Natural killer cell (primary cell): Measurements from ENCODE around the gene ZNF70. TPM values are rescaled to one million over a fixed set of nuclear protein-coding genes. Genes with fewer than 3 reads are reported as not detected.
A peak's percentile ranks its signal among the peaks of the same experiment; 100 is the strongest.

Experiments used
- ATAC-seq, 3 donors: fragments of 150-1000 bp in 2 of 3; fragments of 200-7000 bp in 1 of 3; cut with Tn5 transposase; 1 replicate in 1 of 3; 2 replicates in 2 of 3; pipeline ENCODE4 v1.10.0; 2021; ENCODE audit warnings: mild to moderate bottlenecking in 2 of 3, moderate library complexity in 2 of 3
- DNase-seq, 2 donors: peaks; one replicate each; pipeline versions ENCODE4 v3.0.0 to v3.0.0-alpha.2; 2013 to 2021; ENCODE audit warnings: mixed read lengths in 1 of 2
- H3K27ac ChIP-seq: one replicate; pipeline ENCODE4 v1.5.1; 2013; ENCODE audit warnings: mild to moderate bottlenecking, low read length
- H3K27me3 ChIP-seq: one replicate; pipeline ENCODE4 v1.6.1; 2013; ENCODE audit warnings: low read length; ENCODE audit not compliant: control insufficient read depth, insufficient read depth
- H3K36me3 ChIP-seq: one replicate; pipeline ENCODE4 v1.6.1; 2013; ENCODE audit warnings: low read length; ENCODE audit not compliant: control insufficient read depth, insufficient read depth
- H3K4me1 ChIP-seq: one replicate; pipeline ENCODE4 v1.6.1; 2013; ENCODE audit warnings: low read length; ENCODE audit not compliant: control insufficient read depth, insufficient read depth
- H3K4me3 ChIP-seq: one replicate; pipeline ENCODE4 v1.5.1; 2013; ENCODE audit warnings: low read length
- H3K9me3 ChIP-seq: one replicate; pipeline ENCODE4 v1.6.1; 2013; ENCODE audit warnings: low read length; ENCODE audit not compliant: control insufficient read depth, insufficient read depth
- H3K27ac Mint-ChIP-seq, 2 donors: one replicate each; pipeline ENCODE4 v1.8.0; 2022; ENCODE audit warnings: mild to moderate bottlenecking in 2 of 2, mixed read lengths in 2 of 2, moderate library complexity in 1 of 2
- H3K27me3 Mint-ChIP-seq, 2 donors: one replicate each; pipeline ENCODE4 v1.8.0; 2022; ENCODE audit warnings: low read depth in 2 of 2, mixed read lengths in 2 of 2
- H3K36me3 Mint-ChIP-seq: one replicate; pipeline ENCODE4 v1.8.0; 2022; ENCODE audit warnings: mixed read lengths
- H3K4me1 Mint-ChIP-seq, 2 donors: one replicate each; pipeline ENCODE4 v1.8.0; 2022; ENCODE audit warnings: mixed read lengths in 2 of 2
- H3K4me3 Mint-ChIP-seq: one replicate; pipeline ENCODE4 v1.8.0; 2022; ENCODE audit warnings: mild to moderate bottlenecking, moderate library complexity, mixed read lengths
- H3K9me3 Mint-ChIP-seq, 2 donors: one replicate each; pipeline ENCODE4 v1.8.0; 2022; ENCODE audit warnings: mixed read lengths in 2 of 2
- CTCF ChIP-seq: fragments of 200-600 bp; IDR thresholded peaks from one replicate; pipeline ENCODE4 v1.8.0; 2022; ENCODE audit warnings: antibody characterized with exemption
- WGBS: methylation state at CpG from one replicate; pipeline ENCODE4 v1.1.7; 2013; ENCODE audit warnings: missing lambda C conversion rate; ENCODE audit not compliant: insufficient coverage; 5-methylcytosine and 5-hydroxymethylcytosine counted together
- intact Hi-C: fragments of 100-400 bp; cut with micrococcal nuclease; formaldehyde crosslinking; loops from one replicate; pipeline ENCODE4 v1.14.2; 2022
- total RNA-seq, 4 donors: library from RNA; stranded (reverse); fragments of 120-200 nt in 1 of 4; gene quantifications; one replicate each; pipeline versions ENCODE4 v1.2.3 to v1.2.4, GENCODE V29; 2013 to 2022

The ZNF70 gene
- total RNA-seq, result 1 to 10 TPM; 7.4 to 9.1 (median 7.7) TPM
- total RNA-seq (2013), result 4.6 TPM

GRCh38 chr22:23750714-23751440, at the start of gene ZNF70:
ZNF70 (minus strand) TSS chr22:23751112; CDS start chr22:23745140, 5,972 bp downstream.
- peak; percentile 86 to 94 for DNase-seq
- Histone ChIP-seq H3K36me3 (no peaks in the 10 kb centered on the region), H3K4me1 (peaks cover 26% of the 10 kb centered on the region), H3K9me3 (no peaks in the 10 kb centered on the region), H3K27me3 (no peaks in the 10 kb centered on the region), H3K4me3 (peak within 1 kb of the TSS; percentile 58), H3K27ac (peak within 1 kb of the TSS; percentile 75)
- H3K27me3 Mint-ChIP-seq, result no peaks in the 10 kb centered on the region
- H3K9me3 Mint-ChIP-seq, result no peaks in the 10 kb centered on the region
- H3K36me3 Mint-ChIP-seq, result no peaks in the 10 kb centered on the region
- WGBS, result under 1% methylated on average over 78 of the region's 78 CpGs
- peak within 1 kb of the TSS; percentile 82 to 91 for H3K27ac Mint-ChIP-seq
- intact Hi-C loops, result no loop called here
- peaks cover 20 to 28% of the 10 kb centered on the region in 2 donors for H3K4me1 Mint-ChIP-seq
- H3K4me3 Mint-ChIP-seq, result peak within 1 kb of the TSS; percentile 92
- TF ChIP-seq CTCF, result no peak
- ATAC-seq, result peak; percentile 97 to 99 (median 98)

- peaks cover 51% of the 10 kb centered on the region for H3K36me3 ChIP-seq
- no peak overlapping the region for H3K27ac Mint-ChIP-seq
- ATAC-seq, result no peak
Observed at GRCh38 chr22:23796461-23796860, 45.5 kb upstream of the ZNF70 start.

GRCh38 chr22:23793326-23793725, 42.4 kb upstream of the ZNF70 start:
- Histone ChIP-seq H3K27me3 (no peaks in the 10 kb centered on the region), H3K27ac (no peak overlapping the region), H3K9me3 (no peaks in the 10 kb centered on the region), H3K36me3 (peaks cover 39% of the 10 kb centered on the region), H3K4me1 (peaks cover 1% of the 10 kb centered on the region), H3K4me3 (no peak overlapping the region)
- Mint-ChIP-seq H3K4me1 (peaks cover 27 to 28% of the 10 kb centered on the region in 2 donors), H3K27ac (peak overlapping the region; percentile 31 to 40), H3K4me3 (no peak overlapping the region), H3K9me3 (no peaks in the 10 kb centered on the region), H3K27me3 (no peaks in the 10 kb centered on the region), H3K36me3 (peaks cover 6% of the 10 kb centered on the region)
- DNase-seq (no peak), ATAC-seq (no peak)
- TF ChIP-seq CTCF, result no peak
- WGBS, result 97% methylated on average over 7 of the region's 8 CpGs
- intact Hi-C loops, result no loop called here

More at GRCh38 chr22:23796461-23796860, 45.5 kb upstream of the ZNF70 start:
- Histone ChIP-seq H3K4me3 (no peak overlapping the region), H3K27me3 (no peaks in the 10 kb centered on the region), H3K27ac (no peak overlapping the region), H3K9me3 (no peaks in the 10 kb centered on the region), H3K4me1 (peaks cover 13% of the 10 kb centered on the region)
- no peak for TF ChIP-seq CTCF
- peaks cover 18 to 19% of the 10 kb centered on the region in 2 donors for H3K4me1 Mint-ChIP-seq
- no peaks in the 10 kb centered on the region for H3K9me3 Mint-ChIP-seq
- no peak overlapping the region for H3K4me3 Mint-ChIP-seq
- WGBS, result 87% methylated on average over 5 of the region's 5 CpGs
- DNase-seq, result no peak
- H3K36me3 Mint-ChIP-seq, result peaks cover 6% of the 10 kb centered on the region
- H3K27me3 Mint-ChIP-seq, result no peaks in the 10 kb centered on the region
- intact Hi-C loops, result no loop called here
